HK-2 (cell line): ENCODE measurements around the gene TSPAN14.
"Not testable (repeated sequence)": the region's sequence is repeated elsewhere in the genome, so short reads cannot be mapped to it uniquely, and the experiment has no call there.

Experiments
- DNase-seq: peaks from one replicate; pipeline ENCODE4 v3.0.0-alpha.2; 2018; ENCODE audit not compliant: unreplicated experiment

Gene TSPAN14

GRCh38 chr10:80524190-80524909, 70.2 kb downstream of the TSPAN14 start:
- no peak for DNase-seq

GRCh38 chr10:80526218-80526617, 72.1 kb downstream of the TSPAN14 start:
- no peak for DNase-seq

- no peak for DNase-seq
Observed at GRCh38 chr10:80526742-80527141, 72.6 kb downstream of the TSPAN14 start.

- no peak for DNase-seq
Observed at GRCh38 chr10:80528185-80528700, 74.1 kb downstream of the TSPAN14 start.

- DNase-seq = no peak
Observed at GRCh38 chr10:80528901-80529300, 74.8 kb downstream of the TSPAN14 start.

GRCh38 chr10:80529604-80530003, 75.5 kb downstream of the TSPAN14 start:
- no peak for DNase-seq

GRCh38 chr10:80530251-80530650, 76.1 kb downstream of the TSPAN14 start:
- peak; percentile 47 for DNase-seq

GRCh38 chr10:80530816-80531215, 76.7 kb downstream of the TSPAN14 start:
- no peak for DNase-seq

GRCh38 chr10:80532571-80532970, 78.5 kb downstream of the TSPAN14 start:
- no peak for DNase-seq

- not testable (repeated sequence) for DNase-seq
Observed at GRCh38 chr10:80534059-80534458, 79.9 kb downstream of the TSPAN14 start.

GRCh38 chr10:80534646-80535045, 80.5 kb downstream of the TSPAN14 start:
- DNase-seq = not testable (repeated sequence)

GRCh38 chr10:80535671-80536360, 81.7 kb downstream of the TSPAN14 start:
- no peak for DNase-seq

GRCh38 chr10:80536361-80536835, 82.3 kb downstream of the TSPAN14 start:
- DNase-seq = no peak

GRCh38 chr10:80537086-80537735, 83.1 kb downstream of the TSPAN14 start:
- no peak for DNase-seq

- DNase-seq = no peak
Observed at GRCh38 chr10:80537736-80538480, 83.8 kb downstream of the TSPAN14 start, which contains the start of gene SH2D4B. SH2D4B (plus strand) TSS chr10:80537902; CDS start chr10:80538332, 430 bp downstream.

GRCh38 chr10:80538481-80539185, 84.5 kb downstream of the TSPAN14 start:
- no peak for DNase-seq

- no peak for DNase-seq
Observed at GRCh38 chr10:80539421-80540031, 85.4 kb downstream of the TSPAN14 start.

GRCh38 chr10:80540136-80540535, 86.0 kb downstream of the TSPAN14 start:
- no peak for DNase-seq

GRCh38 chr10:80540618-80540980, 86.5 kb downstream of the TSPAN14 start:
- no peak for DNase-seq

- DNase-seq = no peak
Observed at GRCh38 chr10:80540981-80541750, 87.1 kb downstream of the TSPAN14 start.
